HepG2 (cell line): Measurements from ENCODE around the gene RGP1. TPM values are rescaled to one million over a fixed set of nuclear protein-coding genes. Genes with fewer than 3 reads are reported as not detected.

Experiments used
- GMEB2 ChIP-seq: IDR thresholded peaks from 2 replicates; pipeline ENCODE4 v1.6.1; 2016; ENCODE audit warnings: missing biosample characterization, missing genetic modification reagents, low read depth
- PITX1 ChIP-seq: sonication (generic); formaldehyde crosslinking; IDR thresholded peaks from 2 replicates; pipeline ENCODE4 v1.5.1; 2020; ENCODE audit warnings: mild to moderate bottlenecking, missing genetic modification reagents
- TCF7 ChIP-seq: sonication (generic); IDR thresholded peaks from 2 replicates; pipeline ENCODE4 v1.6.1; 2016; ENCODE audit warnings: antibody characterized with exemption, low read depth
- ZBTB26 ChIP-seq: IDR thresholded peaks from 2 replicates; pipeline ENCODE4 v1.6.1; 2016; ENCODE audit warnings: missing compliant biosample characterization, missing genetic modification reagents, borderline replicate concordance
- ZNF382 ChIP-seq: sonication (generic); formaldehyde crosslinking; IDR thresholded peaks from 2 replicates; pipeline ENCODE4 v1.5.0; 2020; ENCODE audit warnings: missing genetic modification reagents, mild to moderate bottlenecking, borderline replicate concordance
- ZNF407 ChIP-seq: sonication (generic); formaldehyde crosslinking; IDR thresholded peaks from one replicate; pipeline ENCODE4 v1.5.1; 2020; ENCODE audit warnings: mild to moderate bottlenecking, missing genetic modification reagents; ENCODE audit errors: not compliant biosample characterization
- ZNF558 ChIP-seq: sonication (generic); formaldehyde crosslinking; IDR thresholded peaks from 2 replicates; pipeline ENCODE4 v1.9.0; 2022; ENCODE audit warnings: mild to moderate bottlenecking, missing genetic modification reagents, borderline replicate concordance
- ZNF768 ChIP-seq: sonication (generic); formaldehyde crosslinking; IDR thresholded peaks from 2 replicates; pipeline ENCODE4 v1.4.0; 2020; ENCODE audit warnings: missing genetic modification reagents
- polyA plus RNA-seq, 8 experiments: library from polyadenylated mRNA; depleted of rRNA in 3 of 8; stranded (reverse) in 7 of 8; unstranded in 1 of 8; fragments of >200 nt; fragmentation: Illumina TruSeq in 4 of 8; extraction: Trizol in 4 of 8; gene quantifications; 2 replicates each; pipeline versions ENCODE4 v1.2.1 to v1.2.3, GENCODE V29; 2011 to 2016; ENCODE audit warnings: low read depth in 4 of 8, missing spikeins in 1 of 8, mixed read lengths in 1 of 8; ENCODE audit not compliant: insufficient read depth in 1 of 8
- total RNA-seq, 5 experiments: library from RNA; depleted of rRNA; stranded (reverse); fragments of >200 nt; fragmentation: Illumina TruSeq; extraction: Trizol; gene quantifications; 2 replicates each; pipeline ENCODE4 v1.2.3, GENCODE V29; 2016; ENCODE audit warnings: low read depth in 1 of 5

The RGP1 gene
- total and polyA plus RNA-seq, 2 of the 13 experiments (the other 11 are each of a cell fraction or from before 2014, with no cell fraction given) = 12.7 to 21.0 TPM

- no peak for TF ChIP-seq TCF7
- TF ChIP-seq ZBTB26 = no peak
- no peak for TF ChIP-seq ZNF768 (CRISPR knock-in tag)
- no peak for TF ChIP-seq GMEB2 (CRISPR knock-in tag)
- no peak for TF ChIP-seq PITX1 (CRISPR knock-in tag)
- no peak for TF ChIP-seq ZNF382
- no peak for TF ChIP-seq ZNF558
- no peak for TF ChIP-seq ZNF407
Observed at GRCh38 chr9:35801328-35802128, 52.4 kb downstream of the RGP1 start (continued).
